ENCODE results near the gene TSBP1.

Gene TSBP1

GRCh38 chr6:32413427-32414047 lies 41.8 kb upstream of the TSBP1 start:
- no peak overlapping the region for H2AFZ ChIP-seq (ENCODE audit: low read depth, low read length)
- no peak overlapping the region for H3K4me2 ChIP-seq (ENCODE audit: insufficient read depth, low read length)
- H3K4me3 ChIP-seq (ENCODE audit: low read depth in 1 of 2, low read length in 2 of 2), result no peak overlapping the region
- 0 out of 2 replicates have a peak, but pooled peaks cover 3% of the 10 kb centered on the region for H3K4me1 ChIP-seq (ENCODE audit: insufficient read depth, low read length)
- TF ChIP-seq CTCF (IDR thresholded peaks at IDR 0.05; ENCODE audit: borderline replicate concordance, extremely low read depth, low read length, poor library complexity, severe bottlenecking) (peak; percentile 95), EZH2 (IDR thresholded peaks at IDR 0.05; ENCODE audit: borderline replicate concordance, low read depth, low read length, severe bottlenecking) (no peak)
- no peaks in the 10 kb centered on the region for H4K20me1 ChIP-seq (ENCODE audit: insufficient read depth, low read length)
- DNase-seq (peak; percentile 78), ATAC-seq (ENCODE audit: insufficient read depth, low read depth) (peak; percentile 89)
- no peak overlapping the region for H3K27ac ChIP-seq (ENCODE audit: low read length)
- H3K9ac ChIP-seq (ENCODE audit: low read depth, low read length), result no peak overlapping the region
- peaks cover 48% of the 10 kb centered on the region for H3K27me3 ChIP-seq (ENCODE audit: insufficient read depth, low read length, poor library complexity)
- H3K36me3 ChIP-seq (ENCODE audit: insufficient read depth, low read length), result no peaks in the 10 kb centered on the region
- H3K9me3 ChIP-seq (ENCODE audit: insufficient read depth, low read length, severe bottlenecking), result no peaks in the 10 kb centered on the region
- H3K79me2 ChIP-seq (ENCODE audit: insufficient read depth, low read length), result no peaks in the 10 kb centered on the region

- ATAC-seq (ENCODE audit: insufficient read depth, low read depth) (no peak), DNase-seq (no peak)
- H3K4me1 ChIP-seq (ENCODE audit: insufficient read depth, low read length), result 0 out of 2 replicates have a peak, but pooled peaks cover 3% of the 10 kb centered on the region
- H3K27ac ChIP-seq (ENCODE audit: low read length), result no peak overlapping the region
- no peak overlapping the region for H2AFZ ChIP-seq (ENCODE audit: low read depth, low read length)
- H3K4me3 ChIP-seq (ENCODE audit: low read depth in 1 of 2, low read length in 2 of 2), result no peak overlapping the region
- H3K4me2 ChIP-seq (ENCODE audit: insufficient read depth, low read length), result no peak overlapping the region
- H3K9me3 ChIP-seq (ENCODE audit: insufficient read depth, low read length, severe bottlenecking), result no peaks in the 10 kb centered on the region
- H3K9ac ChIP-seq (ENCODE audit: low read depth, low read length), result no peak overlapping the region
- H3K27me3 ChIP-seq (ENCODE audit: insufficient read depth, low read length, poor library complexity), result peaks cover 57% of the 10 kb centered on the region
- peaks cover 4% of the 10 kb centered on the region; the same call in 1 of the 2 replicates for H4K20me1 ChIP-seq (ENCODE audit: insufficient read depth, low read length)
- H3K79me2 ChIP-seq (ENCODE audit: insufficient read depth, low read length), result no peaks in the 10 kb centered on the region
- no peaks in the 10 kb centered on the region for H3K36me3 ChIP-seq (ENCODE audit: insufficient read depth, low read length)
- TF ChIP-seq EZH2 (IDR thresholded peaks at IDR 0.05; ENCODE audit: borderline replicate concordance, low read depth, low read length, severe bottlenecking), result no peak
- TF ChIP-seq CTCF (IDR thresholded peaks at IDR 0.05; ENCODE audit: borderline replicate concordance, extremely low read depth, low read length, poor library complexity, severe bottlenecking), result no peak
These were observed 40.0 kb upstream of the TSBP1 start for GRCh38 chr6:32411566-32412327.

- no peaks in the 10 kb centered on the region for H3K36me3 ChIP-seq (ENCODE audit: insufficient read depth, low read length)
- H4K20me1 ChIP-seq (ENCODE audit: insufficient read depth, low read length), result peaks cover 4% of the 10 kb centered on the region; the same call in 1 of the 2 replicates
These were observed 39.2 kb upstream of the TSBP1 start for GRCh38 chr6:32410906-32411305.

More at GRCh38 chr6:32410906-32411305, 39.2 kb upstream of the TSBP1 start:
- H3K27ac ChIP-seq (ENCODE audit: low read length), result no peak overlapping the region
- ATAC-seq (ENCODE audit: insufficient read depth, low read depth) (no peak), DNase-seq (no peak)
- no peak overlapping the region for H3K9ac ChIP-seq (ENCODE audit: low read depth, low read length)
- no peaks in the 10 kb centered on the region for H3K9me3 ChIP-seq (ENCODE audit: insufficient read depth, low read length, severe bottlenecking)
- H3K79me2 ChIP-seq (ENCODE audit: insufficient read depth, low read length), result no peaks in the 10 kb centered on the region
- peaks cover 57% of the 10 kb centered on the region for H3K27me3 ChIP-seq (ENCODE audit: insufficient read depth, low read length, poor library complexity)
- no peak overlapping the region for H3K4me2 ChIP-seq (ENCODE audit: insufficient read depth, low read length)
- H3K4me1 ChIP-seq (ENCODE audit: insufficient read depth, low read length), result 0 out of 2 replicates have a peak, but pooled peaks cover 3% of the 10 kb centered on the region
- H2AFZ ChIP-seq (ENCODE audit: low read depth, low read length), result no peak overlapping the region
- no peak overlapping the region for H3K4me3 ChIP-seq (ENCODE audit: low read depth in 1 of 2, low read length in 2 of 2)
- TF ChIP-seq CTCF (IDR thresholded peaks at IDR 0.05; ENCODE audit: borderline replicate concordance, extremely low read depth, low read length, poor library complexity, severe bottlenecking), result no peak
- TF ChIP-seq EZH2 (IDR thresholded peaks at IDR 0.05; ENCODE audit: borderline replicate concordance, low read depth, low read length, severe bottlenecking), result no peak
